Testis (tissue), 3 donors: ENCODE data around the gene UBB. TPM values are rescaled to one million over a fixed set of nuclear protein-coding genes. Genes with fewer than 3 reads are reported as not detected.

Experiments used
- DNase-seq: peaks from one replicate; pipeline ENCODE4 v3.0.0-alpha.2; 2019
- H3K27ac ChIP-seq, 2 donors: fragments of 200-600 bp; sonication (generic); one replicate each; pipeline ENCODE4 v1.5.1; 2019
- H3K27me3 ChIP-seq: fragments of 200-600 bp; sonication (generic); one replicate; pipeline ENCODE4 v1.5.1; 2019
- H3K36me3 ChIP-seq: fragments of 200-600 bp; sonication (generic); one replicate; pipeline ENCODE4 v1.5.1; 2017; ENCODE audit warnings: low read depth; ENCODE audit errors: missing control alignments
- H3K4me1 ChIP-seq: fragments of 200-600 bp; sonication (generic); one replicate; pipeline ENCODE4 v1.5.1; 2019
- H3K4me3 ChIP-seq, 2 donors: fragments of 200-600 bp; sonication (generic); one replicate each; pipeline ENCODE4 v1.5.1; 2017 to 2019
- H3K9me3 ChIP-seq: fragments of 200-600 bp; sonication (generic); one replicate; pipeline ENCODE4 v1.5.1; 2017
- CTCF ChIP-seq, 3 experiments: fragments of 450-650 bp in 2 of 3; fragments of 200-600 bp in 1 of 3; sonication (generic) in 1 of 3; IDR thresholded peaks; one replicate each; pipeline ENCODE4 v1.5.1; 2016 to 2019; ENCODE audit warnings: antibody characterized with exemption in 3 of 3, mild to moderate bottlenecking in 2 of 3, moderate library complexity in 1 of 3
- POLR2A ChIP-seq: fragments of 450-650 bp; IDR thresholded peaks from one replicate; pipeline ENCODE4 v1.6.1; 2017; ENCODE audit warnings: antibody characterized with exemption, mild to moderate bottlenecking, moderate library complexity
- WGBS, 2 donors: methylation state at CpG; one replicate each; pipeline ENCODE4 v1.1.5; 2018; 5-methylcytosine and 5-hydroxymethylcytosine counted together
- intact Hi-C: fragments of 100-400 bp; cut with DNase I; formaldehyde crosslinking; loops from one replicate; pipeline ENCODE4 v1.15.1; 2023; ENCODE audit warnings: low total_unique reads
- polyA plus RNA-seq: library from polyadenylated mRNA; stranded (reverse); fragments of 350-450 nt; fragmentation: Illumina TruSeq; extraction: RNeasy Lipid Tissue Mini Kit (QIAGEN cat#74804); gene quantifications from one replicate; pipeline ENCODE4 v1.2.3, GENCODE V29; 2014; ENCODE audit warnings: low read depth, low replicate concordance; ENCODE audit not compliant: insufficient read depth
- total RNA-seq, 2 donors: library from RNA; depleted of rRNA; stranded (reverse); fragments of >200 nt; gene quantifications; one replicate each; pipeline ENCODE4 v1.2.3, GENCODE V29; 2016

UBB gene
- total and polyA plus RNA-seq, 3 donors from 2014 or later = 1,859 to 3,514 (median 1,996) TPM

GRCh38 chr17:16354585-16354984, 26.3 kb upstream of the UBB start:
- Histone ChIP-seq H3K4me3 (no peak overlapping the region), H3K27ac (no peak overlapping the region), H3K36me3 (no peaks in the 10 kb centered on the region), H3K9me3 (no peaks in the 10 kb centered on the region), H3K4me1 (peaks cover 4% of the 10 kb centered on the region), H3K27me3 (no peaks in the 10 kb centered on the region)
- TF ChIP-seq CTCF (IDR thresholded peaks at IDR 0.05) = no peak
- TF ChIP-seq POLR2A = no peak
- 63 to 75% methylated on average over 10 to 14 of the region's 14 CpGs for WGBS, 2 donors
- DNase-seq = no peak
- intact Hi-C loops = no loop called here

- Histone ChIP-seq H3K36me3 (no peaks in the 10 kb centered on the region), H3K9me3 (no peaks in the 10 kb centered on the region), H3K27me3 (no peaks in the 10 kb centered on the region), H3K4me1 (no peaks in the 10 kb centered on the region), H3K27ac (no peak overlapping the region), H3K4me3 (no peak overlapping the region)
- TF ChIP-seq POLR2A (no peak), CTCF (IDR thresholded peaks at IDR 0.05) (no peak)
- no peak for DNase-seq
- intact Hi-C loops = no loop called here
Observed at GRCh38 chr17:16358394-16358793, 22.5 kb upstream of the UBB start.

- Histone ChIP-seq H3K36me3 (no peaks in the 10 kb centered on the region), H3K27me3 (no peaks in the 10 kb centered on the region), H3K9me3 (no peaks in the 10 kb centered on the region), H3K27ac (no peak overlapping the region), H3K4me3 (no peak overlapping the region), H3K4me1 (peaks cover 3% of the 10 kb centered on the region)
- 86 to 87% methylated on average over 8 of the region's 8 CpGs for WGBS, 2 donors
- intact Hi-C loops = no loop called here
- DNase-seq = no peak
- no peak for TF ChIP-seq POLR2A
- no peak for TF ChIP-seq CTCF (IDR thresholded peaks at IDR 0.05)
Observed at GRCh38 chr17:16361874-16362273, 19.0 kb upstream of the UBB start.

- intact Hi-C loops = no loop called here
- peaks cover 3% of the 10 kb centered on the region for H3K4me1 ChIP-seq
- H3K27me3 ChIP-seq = no peaks in the 10 kb centered on the region
- 23 to 32% methylated on average over 6 of the region's 6 CpGs for WGBS, 2 donors
- TF ChIP-seq POLR2A = no peak
- peak; percentile 64 to 96 (median 91) for TF ChIP-seq CTCF (IDR thresholded peaks at IDR 0.05)
- H3K27ac ChIP-seq = no peak overlapping the region
- no peak overlapping the region for H3K4me3 ChIP-seq
- H3K9me3 ChIP-seq = no peaks in the 10 kb centered on the region
- H3K36me3 ChIP-seq = no peaks in the 10 kb centered on the region
- DNase-seq = peak; percentile 89
Observed at GRCh38 chr17:16363749-16364536, 16.9 kb upstream of the UBB start.

- Histone ChIP-seq H3K9me3 (no peaks in the 10 kb centered on the region), H3K4me1 (peaks cover 3% of the 10 kb centered on the region), H3K36me3 (no peaks in the 10 kb centered on the region), H3K27ac (no peak overlapping the region), H3K4me3 (no peak overlapping the region), H3K27me3 (no peaks in the 10 kb centered on the region)
- intact Hi-C loops = no loop called here
- DNase-seq = no peak
- TF ChIP-seq POLR2A = no peak
Observed at GRCh38 chr17:16364625-16365024, 16.3 kb upstream of the UBB start.
